ENCODE measurements around the gene SLC35E4. TPM values are rescaled to one million over a fixed set of nuclear protein-coding genes. Genes with fewer than 3 reads are reported as not detected.
A peak's percentile ranks its signal among the peaks of the same experiment; 100 is the strongest.

Gene SLC35E4
- polyA plus RNA-seq, 1 of the 3 experiments (the other 2 are of a cell fraction): 2.8 TPM

DNA sequence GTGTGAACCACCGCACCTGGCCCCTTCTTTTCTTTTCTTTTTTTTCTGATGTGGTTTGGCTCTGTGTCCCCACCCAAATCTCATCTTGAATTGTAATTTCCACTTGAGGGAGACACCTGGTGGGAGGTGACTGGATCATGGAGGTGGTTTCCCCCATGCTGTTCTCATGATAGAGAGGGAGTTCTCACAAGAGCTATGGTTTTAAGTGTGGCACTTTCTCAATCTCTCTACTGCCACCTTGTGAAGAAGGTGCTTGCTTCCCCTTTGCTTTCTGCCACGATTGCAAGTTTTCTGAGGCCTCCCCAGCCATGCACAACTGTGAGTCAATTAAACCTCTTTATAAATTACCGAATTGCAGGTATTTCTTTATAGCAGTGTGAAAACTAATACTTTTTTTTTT is 33.5 kb upstream of the SLC35E4 start:
- Histone ChIP-seq H4K20me1 (ENCODE audit: insufficient read depth) (no peaks in the 10 kb centered on the region), H3K4me3 (ENCODE audit: low read depth in 2 of 2, low read length in 1 of 2) (no peak overlapping the region; a peak in 1 of 4 replicates), H3K4me1 (ENCODE audit: control insufficient read depth in 1 of 2, insufficient read depth in 2 of 2, low read depth in 1 of 2, low read length in 1 of 2) (peaks cover 2 to 6% of the 10 kb centered on the region in 2 experiments; a peak in 2 of 4 replicates), H3K36me3 (replicated peaks in 1 of 2; ENCODE audit: control insufficient read depth in 1 of 2, insufficient read depth in 2 of 2, low read length in 1 of 2) (no peaks in the 10 kb centered on the region), H3K27me3 (ENCODE audit: insufficient read depth) (no peaks in the 10 kb centered on the region), H3K9me3 (no peaks in the 10 kb centered on the region), H3K27ac (ENCODE audit: low read depth in 2 of 2, low read length in 1 of 2) (no peak overlapping the region), H3F3A (replicated peaks; ENCODE audit: insufficient read depth) (peaks cover 4% of the 10 kb centered on the region), H3K9me2 (no peaks in the 10 kb centered on the region), H3K4me2 (no peak overlapping the region), H3K79me2 (ENCODE audit: insufficient read depth) (no peaks in the 10 kb centered on the region), H3K9ac (no peak overlapping the region), H2AFZ (ENCODE audit: low read depth) (no peak overlapping the region)
- WGBS (ENCODE audit: low lambda C conversion rate): 56% methylated on average over 3 of the region's 3 CpGs
- no peak for DNase-seq
- CTCF ChIA-PET: interaction anchor here (0.7 to 2.4 kb wide), 11 partner anchors 9 to 175 kb away, joined by 3 to 13 read pairs (median 3); no protein-coding TSS in a partner anchor
- TF ChIP-seq, protein P1, sequence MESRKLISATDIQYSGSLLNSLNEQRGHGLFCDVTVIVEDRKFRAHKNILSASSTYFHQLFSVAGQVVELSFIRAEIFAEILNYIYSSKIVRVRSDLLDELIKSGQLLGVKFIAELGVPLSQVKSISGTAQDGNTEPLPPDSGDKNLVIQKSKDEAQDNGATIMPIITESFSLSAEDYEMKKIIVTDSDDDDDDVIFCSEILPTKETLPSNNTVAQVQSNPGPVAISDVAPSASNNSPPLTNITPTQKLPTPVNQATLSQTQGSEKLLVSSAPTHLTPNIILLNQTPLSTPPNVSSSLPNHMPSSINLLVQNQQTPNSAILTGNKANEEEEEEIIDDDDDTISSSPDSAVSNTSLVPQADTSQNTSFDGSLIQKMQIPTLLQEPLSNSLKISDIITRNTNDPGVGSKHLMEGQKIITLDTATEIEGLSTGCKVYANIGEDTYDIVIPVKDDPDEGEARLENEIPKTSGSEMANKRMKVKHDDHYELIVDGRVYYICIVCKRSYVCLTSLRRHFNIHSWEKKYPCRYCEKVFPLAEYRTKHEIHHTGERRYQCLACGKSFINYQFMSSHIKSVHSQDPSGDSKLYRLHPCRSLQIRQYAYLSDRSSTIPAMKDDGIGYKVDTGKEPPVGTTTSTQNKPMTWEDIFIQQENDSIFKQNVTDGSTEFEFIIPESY (IDR thresholded peaks at IDR 0.05; ENCODE audit: borderline replicate concordance, low read depth): no peak
- peak; percentile 34; the same call in 1 of the 2 replicates for TF ChIP-seq SMC3 (IDR thresholded peaks at IDR 0.05; ENCODE audit: low read depth, low read length)
- TF ChIP-seq FOXM1 (IDR thresholded peaks at IDR 0.05; ENCODE audit: low read depth): no peak
- TF ChIP-seq, protein P2, sequence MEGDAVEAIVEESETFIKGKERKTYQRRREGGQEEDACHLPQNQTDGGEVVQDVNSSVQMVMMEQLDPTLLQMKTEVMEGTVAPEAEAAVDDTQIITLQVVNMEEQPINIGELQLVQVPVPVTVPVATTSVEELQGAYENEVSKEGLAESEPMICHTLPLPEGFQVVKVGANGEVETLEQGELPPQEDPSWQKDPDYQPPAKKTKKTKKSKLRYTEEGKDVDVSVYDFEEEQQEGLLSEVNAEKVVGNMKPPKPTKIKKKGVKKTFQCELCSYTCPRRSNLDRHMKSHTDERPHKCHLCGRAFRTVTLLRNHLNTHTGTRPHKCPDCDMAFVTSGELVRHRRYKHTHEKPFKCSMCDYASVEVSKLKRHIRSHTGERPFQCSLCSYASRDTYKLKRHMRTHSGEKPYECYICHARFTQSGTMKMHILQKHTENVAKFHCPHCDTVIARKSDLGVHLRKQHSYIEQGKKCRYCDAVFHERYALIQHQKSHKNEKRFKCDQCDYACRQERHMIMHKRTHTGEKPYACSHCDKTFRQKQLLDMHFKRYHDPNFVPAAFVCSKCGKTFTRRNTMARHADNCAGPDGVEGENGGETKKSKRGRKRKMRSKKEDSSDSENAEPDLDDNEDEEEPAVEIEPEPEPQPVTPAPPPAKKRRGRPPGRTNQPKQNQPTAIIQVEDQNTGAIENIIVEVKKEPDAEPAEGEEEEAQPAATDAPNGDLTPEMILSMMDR (IDR thresholded peaks at IDR 0.05): peak; percentile 57
- peak; percentile 53 for TF ChIP-seq RAD21 (IDR thresholded peaks at IDR 0.05; ENCODE audit: low read length)
- no peak for TF ChIP-seq JUND (IDR thresholded peaks at IDR 0.05)
- TF ChIP-seq GATA2 (CRISPR knock-in tag; IDR thresholded peaks at IDR 0.05): no peak
- POLR2A ChIA-PET: interaction anchor here (0.7 kb wide), 1 partner anchor 11 kb away, joined by 3 read pairs; no protein-coding TSS in a partner anchor

DNA sequence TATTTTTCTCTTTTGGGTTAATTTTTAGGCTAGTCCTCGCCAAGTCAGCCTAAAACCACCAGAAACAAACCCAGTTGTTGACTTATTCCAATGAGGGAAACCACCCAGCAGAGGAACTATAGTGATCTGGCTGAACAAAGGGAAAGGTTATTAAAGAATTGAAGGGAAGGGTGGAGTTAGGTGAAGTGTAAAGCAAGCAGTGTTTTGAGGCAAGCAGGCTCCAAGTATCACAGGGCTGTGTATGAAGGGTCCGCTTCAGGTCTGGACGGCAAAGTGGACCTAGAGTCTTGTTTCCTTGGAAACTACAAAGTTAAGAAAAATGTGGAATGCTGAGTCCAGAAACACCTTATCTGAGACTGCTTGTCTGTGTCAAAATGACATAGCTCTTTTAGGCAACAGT is 31.8 kb upstream of the SLC35E4 start:
- H3K36me3 ChIP-seq (replicated peaks in 1 of 2; ENCODE audit: control insufficient read depth in 1 of 2, insufficient read depth in 2 of 2, low read length in 1 of 2): no peaks in the 10 kb centered on the region
- TF ChIP-seq TCF12 (IDR thresholded peaks at IDR 0.05): no peak
- TF ChIP-seq, protein P3, sequence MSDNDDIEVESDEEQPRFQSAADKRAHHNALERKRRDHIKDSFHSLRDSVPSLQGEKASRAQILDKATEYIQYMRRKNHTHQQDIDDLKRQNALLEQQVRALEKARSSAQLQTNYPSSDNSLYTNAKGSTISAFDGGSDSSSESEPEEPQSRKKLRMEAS (IDR thresholded peaks at IDR 0.05; ENCODE audit: low read depth): no peak
- TF ChIP-seq FOXJ3 (CRISPR knock-in tag; IDR thresholded peaks at IDR 0.05): no peak
- no peak for TF ChIP-seq GABPA (IDR thresholded peaks at IDR 0.05; ENCODE audit: low read depth)
- TF ChIP-seq FOXM1 (IDR thresholded peaks at IDR 0.05; ENCODE audit: low read depth): no peak
- TF ChIP-seq MEF2A (IDR thresholded peaks at IDR 0.05; ENCODE audit: borderline replicate concordance, low read depth): no peak
- no peak for TF ChIP-seq ELF1 (IDR thresholded peaks at IDR 0.05)
- TF ChIP-seq NFIC (IDR thresholded peaks at IDR 0.05; ENCODE audit: borderline replicate concordance): no peak
- H3K79me2 ChIP-seq (ENCODE audit: insufficient read depth): no peaks in the 10 kb centered on the region
- H3K27me3 ChIP-seq (ENCODE audit: insufficient read depth): no peaks in the 10 kb centered on the region
- H3F3A ChIP-seq (replicated peaks; ENCODE audit: insufficient read depth): peaks cover 4% of the 10 kb centered on the region
- ChIA-PET CTCF (interaction anchor here (1.0 to 1.5 kb wide), 4 partner anchors 10 to 31 kb away, joined by 3 to 5 read pairs (median 4); partner anchors contain the start of gene PES1), POLR2A (no interaction called here)
- no peak overlapping the region for H3K27ac ChIP-seq (ENCODE audit: low read depth in 2 of 2, low read length in 1 of 2)
- no peak overlapping the region for H3K4me3 ChIP-seq (ENCODE audit: low read depth in 2 of 2, low read length in 1 of 2)
- no peak overlapping the region for H2AFZ ChIP-seq (ENCODE audit: low read depth)
- no peak for DNase-seq
- H4K20me1 ChIP-seq (ENCODE audit: insufficient read depth): no peaks in the 10 kb centered on the region
- 86% methylated on average over 3 of the region's 3 CpGs for WGBS (ENCODE audit: low lambda C conversion rate)
- no peaks in the 10 kb centered on the region for H3K9me2 ChIP-seq
- H3K9me3 ChIP-seq: no peaks in the 10 kb centered on the region
- no peak overlapping the region for H3K4me2 ChIP-seq
- H3K9ac ChIP-seq: no peak overlapping the region
- peaks cover 8 to 10% of the 10 kb centered on the region in 2 experiments; a peak in 2 of 4 replicates for H3K4me1 ChIP-seq (ENCODE audit: control insufficient read depth in 1 of 2, insufficient read depth in 2 of 2, low read depth in 1 of 2, low read length in 1 of 2)
